Stimulated activated CD4-positive, alpha-beta T cell treated with anti-CD3 and anti-CD28 coated beads, Interleukin-1b, Interleukin-23, amount 100 ng/mL, for 1 hour (primary cell): ENCODE measurements around the gene TTC24.
"Not testable (repeated sequence)": the region's sequence is repeated elsewhere in the genome, so short reads cannot be mapped to it uniquely, and the experiment has no call there.

Experiments
- DNase-seq, 2 donors: peaks; one replicate each; pipeline ENCODE4 v3.0.0-alpha.2; 2020; ENCODE audit warnings: low read depth in 2 of 2

TTC24 gene

DNA sequence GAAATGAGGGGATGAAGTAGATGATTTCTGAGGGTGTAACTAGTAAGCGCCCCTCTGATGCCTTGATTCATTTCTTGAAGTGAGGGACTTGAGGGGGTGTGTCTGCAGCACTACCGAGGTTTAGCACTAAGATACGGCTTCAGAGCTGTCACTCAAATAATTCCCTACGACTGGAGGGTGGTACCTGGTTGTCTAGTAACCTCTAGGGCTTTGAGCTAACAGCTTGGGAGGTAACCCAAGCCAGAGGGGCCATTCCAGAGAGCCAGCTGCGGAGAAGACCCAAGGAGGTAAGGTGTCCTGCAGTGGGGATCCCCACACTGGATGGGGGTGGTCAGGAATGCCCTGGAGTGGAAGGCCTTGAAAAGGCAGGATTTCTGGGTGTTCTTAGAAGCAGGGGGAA, at the start of gene TTC24:
TSS of gene TTC24 (plus strand) at position 252 of the 400 bp plus-strand sequence. CDS start 1,642 bp downstream, outside the sequence.
- DNase-seq, result no peak

DNA sequence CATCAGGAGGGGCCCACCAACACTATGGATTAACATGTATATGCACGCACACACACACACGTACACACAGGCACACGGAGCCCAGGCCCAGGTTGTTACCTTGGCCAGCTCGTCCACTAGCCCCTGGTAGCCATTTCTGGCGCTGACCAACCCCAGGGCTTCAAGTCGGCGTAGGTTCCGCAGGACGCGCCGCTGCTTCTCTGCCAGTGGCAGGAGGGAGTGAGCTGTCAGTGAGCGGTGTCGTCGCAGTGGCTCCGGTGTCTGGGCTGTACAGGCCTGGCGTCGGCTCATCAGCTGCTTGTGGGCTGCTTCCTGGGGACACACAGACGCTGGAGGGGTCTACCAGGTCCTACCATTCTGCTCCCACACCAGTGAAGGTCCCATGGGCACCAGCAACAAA, 49.5 kb upstream of the TTC24 start:
- no peak for DNase-seq

DNA sequence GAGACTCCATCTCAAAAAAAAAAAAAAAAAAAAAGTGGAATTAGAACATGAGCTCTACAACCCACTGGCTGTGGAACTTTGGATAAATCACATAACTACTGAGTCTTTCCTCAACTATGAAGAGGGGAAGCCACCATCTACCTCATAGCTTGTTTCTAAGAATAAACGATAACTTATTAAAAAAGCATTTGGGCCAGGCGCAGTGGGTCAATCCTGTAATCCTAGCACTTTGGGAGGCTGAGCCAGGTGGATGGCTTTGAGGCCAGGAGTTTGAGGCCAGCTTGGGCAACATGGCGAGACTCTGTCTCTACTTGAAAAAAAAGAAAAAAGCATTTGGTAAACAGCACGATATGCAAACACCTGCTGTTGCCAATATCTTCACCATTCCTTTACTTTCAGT, 47.1 kb upstream of the TTC24 start:
- DNase-seq, result no peak

DNA sequence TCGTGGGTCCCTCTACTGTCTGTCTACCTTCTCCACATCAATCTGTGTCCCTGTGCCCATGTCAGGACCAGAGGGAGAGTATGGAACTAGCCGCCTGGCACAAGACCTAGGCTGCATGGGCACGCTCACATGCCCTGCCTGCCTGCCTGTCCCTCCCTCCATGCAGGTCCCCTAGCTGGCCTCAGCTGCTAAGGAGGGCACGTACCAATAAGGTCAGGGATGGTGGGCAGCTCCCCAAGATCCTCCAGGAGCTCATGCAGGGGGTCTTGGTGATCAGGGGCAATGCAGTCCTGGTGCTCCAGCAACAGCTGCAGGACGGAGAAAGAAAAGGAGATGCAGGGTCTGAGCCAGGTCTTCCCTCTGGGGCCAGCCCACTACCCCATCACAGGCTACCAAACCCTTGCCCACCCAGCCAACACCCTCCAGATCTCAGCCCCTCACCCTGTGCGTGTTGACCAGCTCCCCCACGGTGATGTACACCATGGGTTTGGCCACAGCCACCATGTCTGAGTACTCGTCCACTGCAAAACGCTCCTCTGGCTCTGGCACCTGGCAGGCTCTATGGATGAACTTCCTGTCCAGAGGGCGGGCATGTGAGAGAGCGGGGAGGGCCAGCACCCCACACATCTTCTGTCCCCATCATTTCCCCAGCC, 45.8 kb upstream of the TTC24 start:
- no peak for DNase-seq

DNA sequence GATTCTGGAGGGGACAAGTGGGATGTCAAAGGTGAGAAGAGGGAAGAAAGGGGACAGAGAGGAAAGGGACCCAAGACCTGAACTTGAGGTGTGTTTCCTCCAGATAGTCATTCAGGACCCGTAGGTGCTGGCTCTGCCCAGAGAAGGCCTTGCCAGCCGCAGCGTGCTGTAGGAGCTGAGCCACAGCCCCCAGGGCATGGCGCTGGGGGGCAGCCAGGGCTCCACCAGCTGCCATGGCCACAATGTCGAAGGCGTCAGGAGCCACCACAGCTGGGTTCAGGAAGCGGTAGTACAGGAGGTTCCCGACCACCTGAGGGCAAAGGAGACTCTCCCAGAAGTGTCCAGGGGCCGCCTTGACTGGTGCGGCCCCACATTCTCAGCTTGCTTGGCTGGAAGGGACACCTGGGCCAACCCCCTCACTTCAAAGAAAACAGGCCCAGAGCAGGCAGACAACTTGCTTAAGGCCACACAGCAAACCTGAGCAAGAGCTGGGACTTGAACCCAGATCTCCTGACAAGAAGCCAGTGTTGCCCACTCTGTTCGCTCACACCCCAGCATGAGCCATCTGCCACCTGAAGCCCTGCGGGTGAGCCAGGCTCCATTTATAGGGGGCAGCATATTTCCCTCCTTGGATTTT, 45.0 kb upstream of the TTC24 start:
- DNase-seq, result no peak

DNA sequence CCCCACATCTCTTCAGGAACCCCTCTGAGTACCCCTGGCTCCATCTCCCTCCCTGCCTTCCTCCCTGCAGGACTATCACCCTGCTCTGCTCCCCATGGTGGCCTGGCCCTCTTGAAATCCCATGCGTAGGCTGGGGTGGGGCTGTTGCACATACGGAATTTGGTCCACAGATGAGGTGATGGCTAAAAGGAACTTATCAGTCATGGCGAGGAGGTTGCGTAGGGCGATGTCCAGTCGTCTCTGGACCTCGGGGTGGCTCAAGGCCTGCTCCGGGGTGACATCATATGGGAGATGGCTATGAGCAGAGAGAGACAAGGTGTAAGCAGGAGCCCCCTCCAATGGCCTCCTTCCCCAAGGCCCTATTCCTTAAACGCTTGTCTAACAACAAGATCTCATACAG, 42.5 kb upstream of the TTC24 start:
- no peak for DNase-seq

DNA sequence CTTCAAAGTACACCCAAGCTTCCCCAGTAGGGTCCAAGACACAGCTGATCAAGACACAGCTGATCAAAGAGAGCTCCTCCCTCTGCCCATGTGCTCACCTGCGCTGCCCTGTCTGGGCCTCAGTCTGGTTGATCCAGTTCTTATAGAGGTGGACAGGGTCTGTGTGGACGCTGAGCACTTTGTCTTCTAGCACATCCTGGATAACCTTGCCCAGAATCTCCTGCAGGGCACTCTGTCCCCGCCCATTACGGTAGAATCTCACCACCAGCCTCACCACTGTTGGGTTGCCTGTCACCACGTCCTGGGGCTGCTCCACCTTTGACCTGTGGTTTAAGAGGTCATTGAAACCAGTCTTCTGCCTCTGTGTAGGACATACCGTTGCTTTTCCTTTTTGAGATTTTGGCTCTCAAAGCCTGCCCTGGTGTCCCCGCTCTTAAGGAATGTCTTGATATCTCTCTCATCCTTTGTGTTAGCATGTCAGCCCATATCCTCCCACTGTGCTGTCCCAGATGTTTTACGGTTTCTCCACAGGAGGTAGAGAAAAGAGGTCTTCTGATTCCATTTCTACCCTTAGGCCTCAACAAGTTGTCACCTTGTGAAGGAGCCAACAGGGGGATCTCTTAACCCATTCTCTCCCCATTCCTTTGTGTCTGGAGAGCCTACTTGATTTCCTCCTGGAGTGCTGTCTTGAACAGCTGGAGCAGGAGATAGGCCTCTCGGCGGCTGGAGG, 40.6 kb upstream of the TTC24 start:
- DNase-seq, result no peak

DNA sequence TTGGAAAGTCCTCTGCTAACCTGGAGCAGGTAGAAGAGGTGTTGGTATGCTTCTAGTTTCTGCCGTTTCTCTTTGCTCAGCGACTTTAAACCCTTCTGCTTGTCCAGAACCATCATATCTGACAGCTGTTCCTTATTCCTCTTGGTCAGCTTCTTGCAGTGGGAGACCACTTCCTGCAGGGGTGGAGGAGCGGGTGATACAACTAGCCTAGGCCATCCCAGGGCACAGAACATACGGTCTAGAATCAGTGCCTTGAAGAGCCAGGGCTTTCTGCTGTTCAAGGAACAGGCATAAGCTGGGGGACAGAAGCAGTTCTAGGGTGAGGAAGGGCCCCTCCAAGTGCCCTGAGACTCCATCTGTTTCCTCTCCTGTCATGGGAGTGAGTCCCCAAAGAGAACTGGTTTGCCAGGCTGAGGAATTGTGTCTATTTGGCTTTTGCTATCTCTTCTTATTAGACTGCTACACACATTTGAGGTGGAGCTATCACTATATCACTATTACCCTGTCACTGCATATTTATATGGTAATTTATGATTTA, 39.6 kb upstream of the TTC24 start:
- DNase-seq, result no peak

DNA sequence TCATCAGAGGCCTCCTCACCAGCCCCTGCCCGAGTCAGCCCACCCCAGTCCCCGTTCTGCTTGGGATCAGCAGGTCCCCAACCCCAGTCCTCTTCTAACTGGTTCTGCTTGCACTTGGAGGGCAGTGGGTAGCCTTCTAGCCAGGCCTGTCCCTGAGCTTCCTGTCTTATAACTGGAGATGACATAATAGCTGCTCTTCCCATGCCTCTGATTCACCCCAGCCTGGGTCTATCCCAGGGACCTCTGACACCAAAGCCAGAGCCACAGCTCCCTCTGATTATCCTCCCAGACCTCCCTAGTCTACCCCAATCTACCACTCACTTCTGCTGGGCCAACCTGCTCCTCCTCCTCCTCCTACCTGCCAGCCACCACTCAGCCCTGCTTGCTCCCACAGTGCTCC, 38.6 kb upstream of the TTC24 start:
- no peak for DNase-seq

DNA sequence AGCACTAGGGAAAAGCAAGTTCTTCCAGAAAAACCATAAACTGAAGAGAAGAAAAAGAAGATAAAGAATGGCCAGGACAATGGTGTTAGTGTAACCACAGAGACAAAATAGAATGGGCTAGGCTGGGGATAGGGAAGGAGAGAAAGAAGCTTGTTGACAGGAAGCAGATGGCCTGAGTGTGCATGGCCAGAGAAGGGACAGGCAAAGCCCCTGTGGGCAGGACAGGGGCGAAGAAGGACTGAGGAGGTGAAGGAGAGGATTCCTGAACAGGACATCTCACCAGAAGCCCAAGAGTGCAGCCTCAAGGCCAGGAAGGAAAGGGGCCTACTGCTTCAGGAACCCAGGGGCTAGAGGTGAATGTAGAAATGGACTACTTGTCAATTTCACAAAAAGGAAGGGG, 36.5 kb upstream of the TTC24 start:
- DNase-seq, result no peak

DNA sequence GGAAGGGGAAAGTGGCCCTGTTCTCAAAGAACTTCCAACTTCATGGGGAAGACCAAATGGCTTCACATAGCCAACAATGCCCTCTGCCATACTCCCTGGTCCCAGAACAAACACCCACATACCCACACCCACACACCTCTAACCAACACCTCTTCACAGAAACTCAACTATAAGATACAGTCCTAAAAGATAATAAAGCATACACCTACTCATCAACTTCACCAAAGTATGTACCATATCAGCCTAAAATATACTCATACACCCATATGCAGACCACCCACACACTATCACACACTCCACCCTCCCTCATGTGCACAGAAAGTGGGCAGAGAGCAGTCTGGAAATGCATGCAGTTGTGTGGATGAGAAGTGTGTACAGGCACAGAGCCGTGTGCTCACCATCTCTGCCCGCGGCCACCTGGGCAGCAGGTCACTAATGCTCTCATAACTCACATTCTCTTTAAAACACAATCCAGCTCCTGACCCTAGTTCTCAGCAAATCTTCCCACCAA, 34.9 kb upstream of the TTC24 start:
- no peak for DNase-seq

DNA sequence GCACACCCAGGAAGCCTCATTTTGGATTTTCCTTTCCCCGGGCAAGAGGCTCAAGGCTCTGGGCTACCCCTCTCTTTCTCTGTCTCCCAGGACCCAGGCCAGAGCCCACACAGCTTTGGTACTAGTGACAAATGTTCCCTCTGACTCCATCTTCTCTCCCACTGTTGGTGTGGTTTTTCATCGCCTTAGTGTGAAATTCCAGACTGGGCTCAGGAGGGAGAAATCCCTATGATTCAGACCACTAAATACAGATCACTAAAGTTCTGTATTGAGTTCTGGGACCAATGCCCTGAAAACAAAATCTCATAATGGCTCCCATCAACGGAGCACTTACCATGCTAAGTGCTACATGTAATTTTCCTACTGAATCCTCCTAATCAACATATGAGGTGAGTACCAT, 33.3 kb upstream of the TTC24 start:
- DNase-seq, result no peak

DNA sequence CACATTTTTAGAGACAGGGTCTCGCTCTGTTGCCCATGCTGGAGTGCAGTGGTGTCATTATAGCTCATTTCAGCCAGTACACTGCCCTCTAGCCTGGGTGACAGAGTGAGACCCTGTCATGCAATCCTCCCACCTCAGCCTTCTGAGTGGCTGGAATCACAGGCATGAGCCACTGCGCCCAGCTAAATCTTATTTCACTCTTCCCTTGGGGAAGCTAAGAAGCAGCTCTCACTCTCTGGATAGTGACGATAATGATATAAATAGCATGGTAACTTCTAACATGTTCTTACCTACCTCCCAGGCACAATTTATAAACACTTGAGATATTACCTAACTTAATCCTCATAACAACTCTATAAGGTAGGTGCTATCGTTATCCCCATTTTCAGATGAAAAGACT, 32.1 kb upstream of the TTC24 start:
- no peak for DNase-seq

DNA sequence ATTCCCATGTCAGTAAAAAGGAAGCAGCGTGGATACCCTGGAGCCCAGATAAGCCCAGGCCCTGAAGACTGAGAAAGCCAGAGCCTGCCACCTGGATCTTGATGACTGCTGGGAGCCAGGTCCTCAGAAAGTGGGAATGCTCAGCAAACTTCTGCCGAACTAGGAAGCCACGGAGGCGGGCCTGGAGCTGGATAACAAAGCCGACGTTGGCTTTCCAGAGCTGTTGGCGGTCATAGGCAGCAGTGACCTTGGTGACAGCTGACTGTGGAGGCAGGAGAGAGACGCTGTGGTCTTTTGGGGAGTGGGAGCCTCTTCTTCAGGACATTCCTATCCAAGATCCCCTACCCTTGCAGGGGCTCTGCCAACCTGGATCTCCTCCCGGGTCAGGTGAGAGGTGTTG, 31.5 kb upstream of the TTC24 start:
- no peak for DNase-seq

DNA sequence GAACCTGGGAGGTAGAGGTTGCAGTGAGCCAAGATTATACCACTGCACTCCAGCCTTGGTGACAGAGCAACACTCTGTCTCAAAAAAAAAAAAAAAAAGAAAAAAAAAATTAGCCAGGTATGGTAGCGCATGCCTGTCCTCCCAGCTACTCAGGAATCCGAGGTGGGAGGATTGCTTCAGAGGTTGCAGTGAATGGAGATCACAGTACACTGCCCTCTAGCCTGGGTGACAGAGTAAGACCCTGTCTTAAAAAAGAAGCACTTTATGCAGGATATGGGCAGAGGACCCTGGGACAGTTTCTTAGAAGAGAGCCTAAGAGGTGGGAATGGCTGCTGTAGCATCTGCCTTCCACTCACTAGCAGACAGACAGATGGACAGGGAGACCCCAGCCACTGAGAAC, 30.1 kb upstream of the TTC24 start:
- no peak for DNase-seq

DNA sequence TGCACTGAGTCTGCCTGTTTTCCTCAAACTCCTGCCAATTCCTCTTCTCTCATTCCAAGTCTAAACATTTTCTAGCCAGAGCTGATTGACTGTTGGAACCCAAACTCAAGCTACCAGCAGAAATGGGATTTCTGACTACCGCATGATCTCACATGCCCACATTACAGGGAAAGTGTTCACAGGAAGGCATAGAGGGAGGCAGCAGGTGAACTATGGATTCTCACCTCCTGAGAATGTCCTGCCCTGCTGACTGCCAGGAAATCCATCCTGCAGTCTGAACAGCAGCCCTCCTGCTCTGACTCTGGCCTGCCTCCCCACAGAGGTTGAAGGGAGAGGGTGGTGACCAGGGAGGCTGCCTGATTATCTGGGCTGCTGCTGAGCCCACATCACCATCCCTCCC, 29.7 kb upstream of the TTC24 start:
- no peak for DNase-seq

DNA sequence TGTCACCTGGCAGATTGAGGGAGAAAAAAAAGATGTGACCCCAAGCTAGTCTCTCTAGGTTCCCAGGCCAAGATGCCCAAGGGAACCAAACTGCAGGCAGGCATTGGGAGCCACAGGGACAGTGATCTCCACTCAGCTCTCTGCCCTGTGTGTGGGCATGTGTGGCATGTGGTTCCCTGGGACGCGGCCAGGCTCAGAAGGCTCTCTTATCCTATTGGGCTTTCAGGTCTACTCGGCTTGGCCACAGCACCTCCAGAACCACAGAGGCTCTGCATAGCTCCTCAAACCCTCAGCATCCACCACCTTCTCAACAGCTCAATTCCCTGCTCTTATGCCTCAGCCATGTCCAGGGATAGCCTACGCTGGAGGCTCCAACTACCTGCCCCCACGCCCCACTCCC, 29.2 kb upstream of the TTC24 start:
- no peak for DNase-seq

DNA sequence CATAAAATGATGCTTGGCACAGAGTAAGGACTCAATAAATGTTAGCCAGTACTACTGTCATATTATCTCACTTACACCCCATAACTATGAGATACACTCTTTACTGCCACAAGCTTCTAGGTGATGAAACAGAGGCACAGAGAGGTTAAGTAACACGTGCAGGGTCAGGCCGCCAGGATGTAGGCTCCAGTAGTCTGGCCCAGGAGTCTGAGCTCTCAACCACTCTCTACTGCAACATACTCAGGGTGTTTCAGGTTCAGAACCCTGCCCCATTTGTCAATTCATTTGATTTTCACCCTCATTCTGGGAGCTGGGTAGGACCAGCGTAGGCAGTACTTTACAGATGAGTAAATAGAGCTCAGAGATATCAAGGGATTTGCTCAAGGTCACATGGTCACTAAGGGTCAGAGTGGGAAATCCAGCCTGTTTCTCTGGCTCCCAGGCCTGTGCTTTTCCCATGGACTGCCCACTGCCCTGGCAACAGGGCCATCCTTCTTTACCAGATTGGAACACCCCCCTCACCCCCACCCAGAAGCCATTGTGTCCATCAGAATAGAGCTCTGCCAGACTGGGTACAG, 28.4 kb upstream of the TTC24 start:
- DNase-seq, result no peak

DNA sequence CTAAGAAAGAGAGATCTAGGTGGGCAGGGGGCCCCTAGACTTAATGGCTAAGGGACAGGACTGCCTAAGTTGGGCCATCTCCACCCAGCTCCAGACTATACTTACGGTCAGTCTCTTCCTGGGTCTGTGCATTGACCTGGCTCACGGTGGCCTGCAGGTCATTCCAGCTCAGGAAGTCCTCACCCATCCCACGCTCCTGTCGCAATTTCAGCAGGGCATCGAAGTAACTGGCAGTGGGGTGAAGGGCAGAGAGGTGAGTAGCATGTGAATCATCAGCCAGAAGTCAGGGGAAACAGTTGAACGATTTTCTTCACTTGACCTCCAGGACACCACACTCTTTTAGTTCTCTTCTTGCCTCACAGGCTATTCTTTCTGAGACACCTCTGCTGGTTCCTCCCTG, 27.7 kb upstream of the TTC24 start:
- DNase-seq, result no peak

DNA sequence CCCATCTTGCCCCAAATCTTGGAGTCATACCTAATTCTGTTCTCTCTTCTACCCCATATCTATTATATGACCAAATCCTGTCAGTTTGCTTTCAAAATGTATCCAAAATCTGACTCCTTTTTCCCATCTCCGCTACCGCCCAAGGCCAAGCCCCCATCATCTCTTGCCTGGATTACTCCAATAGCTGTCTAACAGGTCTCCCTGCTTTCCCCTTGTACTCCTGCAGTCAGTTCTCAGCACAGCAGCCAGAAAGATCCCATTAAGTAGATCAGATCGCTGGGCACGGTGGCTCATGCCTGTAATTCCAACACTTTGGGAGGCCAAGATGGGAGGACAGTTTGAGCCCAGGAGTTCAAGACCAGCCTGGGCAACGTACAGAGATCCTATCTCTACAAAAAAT, 27.0 kb upstream of the TTC24 start:
- DNase-seq, result no peak

DNA sequence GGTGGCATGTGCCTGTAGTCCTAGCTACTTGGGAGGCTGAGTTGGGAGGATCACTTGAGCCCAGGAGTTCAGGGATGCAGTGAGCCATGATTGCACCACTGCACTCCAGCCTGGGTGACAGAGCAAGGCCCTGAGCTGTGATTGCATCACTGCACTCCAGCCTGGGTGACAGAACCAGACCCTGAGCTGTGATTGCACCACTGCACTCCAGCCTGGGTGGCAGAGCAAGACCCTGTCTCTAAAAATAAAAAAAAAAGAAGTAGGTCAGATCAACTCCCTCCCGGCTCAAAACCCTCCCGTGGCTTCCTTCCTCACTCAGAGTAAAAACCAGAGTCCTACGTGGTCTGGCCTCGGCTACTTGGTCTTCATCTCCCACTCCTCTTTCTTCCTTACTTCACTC, 26.6 kb upstream of the TTC24 start:
- DNase-seq, result not testable (repeated sequence)

DNA sequence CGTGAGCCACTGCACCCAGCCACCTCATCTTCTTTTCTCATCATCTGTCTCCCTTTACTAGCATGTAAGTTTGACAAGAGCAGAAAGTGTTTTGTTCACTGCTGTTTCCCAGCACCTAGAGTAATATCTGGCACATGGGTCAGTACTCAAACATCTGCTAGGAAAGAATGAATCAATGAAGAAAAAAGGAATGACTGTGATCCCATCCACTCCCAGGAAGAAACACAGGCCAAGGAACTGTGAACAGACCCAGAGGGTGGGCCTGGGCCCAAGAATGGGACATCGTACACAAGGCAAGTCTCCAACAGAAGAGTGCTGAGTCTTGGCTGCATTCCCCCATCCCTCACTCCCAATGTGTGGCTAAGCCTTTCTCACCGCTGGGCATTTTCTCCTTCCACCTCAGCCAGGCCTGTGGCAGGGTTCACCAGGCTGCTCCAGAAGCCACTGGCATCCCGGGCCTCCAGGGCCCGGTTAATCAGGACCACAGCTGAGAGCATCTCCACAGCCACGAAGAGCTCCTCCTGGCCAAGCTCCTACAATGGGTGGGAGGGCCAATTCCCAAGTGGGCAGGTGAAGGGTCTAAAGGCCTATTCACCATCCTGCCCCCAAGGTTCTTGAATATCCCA, 25.6 kb upstream of the TTC24 start:
- DNase-seq, result no peak
